ENCODE data around the gene SERPINA9.

GRCh38 chr14:94445003-94445402, 31.0 kb downstream of the SERPINA9 start:
- no peak for TF ChIP-seq BCL6B (tag by site-specific recombination; IDR thresholded peaks at IDR 0.05)
- no peak for TF ChIP-seq ZNF138 (tag by site-specific recombination; IDR thresholded peaks at IDR 0.05; ENCODE audit: borderline replicate concordance)
- no peak for TF ChIP-seq YY1 (tag by site-specific recombination; IDR thresholded peaks at IDR 0.05)
